ENCODE results near the gene ARHGAP44. TPM values are rescaled to one million over a fixed set of nuclear protein-coding genes. Genes with fewer than 3 reads are reported as not detected.
A peak's percentile ranks its signal among the peaks of the same experiment; 100 is the strongest.

ARHGAP44 gene
- total RNA-seq, 1 donor = 1.3 TPM

GRCh38 chr17:13004336-13004735 lies 215.0 kb downstream of the ARHGAP44 start:
- no peak for TF ChIP-seq CTCF (IDR thresholded peaks at IDR 0.05; ENCODE audit: insufficient read depth, low read depth, low read length)
- no peak for DNase-seq (ENCODE audit: low read depth)

GRCh38 chr17:13005530-13005929 lies 216.2 kb downstream of the ARHGAP44 start:
- no peak overlapping the region for H3K4me3 ChIP-seq (ENCODE audit: low read depth, low read length)
- no peak for DNase-seq (ENCODE audit: low read depth)
- TF ChIP-seq CTCF (IDR thresholded peaks at IDR 0.05; ENCODE audit: insufficient read depth, low read depth, low read length) = no peak

More at GRCh38 chr17:13004336-13004735, 215.0 kb downstream of the ARHGAP44 start:
- H3K4me3 ChIP-seq (ENCODE audit: low read depth, low read length) = no peak overlapping the region

- H3K4me3 ChIP-seq (ENCODE audit: low read depth, low read length) = no peak overlapping the region
- no peak for TF ChIP-seq CTCF (IDR thresholded peaks at IDR 0.05; ENCODE audit: insufficient read depth, low read depth, low read length)
- DNase-seq (ENCODE audit: low read depth) = no peak
These were observed 219.2 kb downstream of the ARHGAP44 start for GRCh38 chr17:13008461-13008860.

GRCh38 chr17:13010959-13011358 lies 221.7 kb downstream of the ARHGAP44 start:
- DNase-seq (ENCODE audit: low read depth) = no peak
- H3K4me3 ChIP-seq (ENCODE audit: low read depth, low read length) = no peak overlapping the region
- no peak for TF ChIP-seq CTCF (IDR thresholded peaks at IDR 0.05; ENCODE audit: insufficient read depth, low read depth, low read length)

GRCh38 chr17:13014801-13015200 lies 225.5 kb downstream of the ARHGAP44 start:
- TF ChIP-seq CTCF (IDR thresholded peaks at IDR 0.05; ENCODE audit: insufficient read depth, low read depth, low read length) = no peak
- H3K4me3 ChIP-seq (ENCODE audit: low read depth, low read length) = no peak overlapping the region
- no peak for DNase-seq (ENCODE audit: low read depth)

GRCh38 chr17:13016881-13017654 lies 227.8 kb downstream of the ARHGAP44 start:
- DNase-seq (ENCODE audit: low read depth) = no peak
- no peak for TF ChIP-seq CTCF (IDR thresholded peaks at IDR 0.05; ENCODE audit: insufficient read depth, low read depth, low read length)
- peak overlapping the region; percentile 68 for H3K4me3 ChIP-seq (ENCODE audit: low read depth, low read length)
